OCI-LY7 (cell line): ENCODE data around the gene PYM1. TPM values are rescaled to one million over a fixed set of nuclear protein-coding genes. Genes with fewer than 3 reads are reported as not detected.

Experiments used
- Bru-seq: library from RNA; stranded (reverse); fragments of 400-500 nt; gene quantifications from one replicate; lab custom pipeline; 2021; lab: Mats Ljungman, UMichigan
- BruChase-seq, 2 experiments: library from RNA; stranded (reverse); fragments of 400-500 nt; gene quantifications; one replicate each; lab custom pipeline; 2021; lab: Mats Ljungman, UMichigan
- BruUV-seq: library from RNA; stranded (reverse); fragments of 400-500 nt; replicated peaks from 2 replicates; lab custom pipeline; 2021; lab: Mats Ljungman, UMichigan
- CTCF ChIA-PET: fragments of 300-600 bp; sonication (Branson Sonifier 250); formaldehyde crosslinking; loops from one replicate; lab custom pipeline; 2022; ENCODE audit warnings: antibody characterized with exemption; ENCODE audit not compliant: unreplicated experiment; lab: Charles Lee
- POLR2A ChIA-PET: fragments of 300-600 bp; sonication (Branson Sonifier 250); formaldehyde crosslinking; loops from one replicate; lab custom pipeline; 2022; ENCODE audit warnings: antibody characterized with exemption; lab: Charles Lee
- DNase-seq: peaks from one replicate; pipeline ENCODE4 v3.0.0-alpha.2; 2015; ENCODE audit warnings: low spot score
- H2AFZ ChIP-seq: fragments of 200-600 bp; sonication (generic), shearing (Covaris generic); 2 replicates; pipeline ENCODE4 v1.6.1; 2014; ENCODE audit warnings: mild to moderate bottlenecking, antibody characterized with exemption, low read length, moderate library complexity
- H3K27ac ChIP-seq: fragments of 200-600 bp; sonication (generic); 2 replicates; pipeline ENCODE4 v1.5.1; 2014; ENCODE audit warnings: mixed run types, low read depth, mild to moderate bottlenecking, moderate library complexity, low read length, inconsistent platforms; ENCODE audit not compliant: poor library complexity, severe bottlenecking
- H3K36me3 ChIP-seq: fragments of 200-600 bp; sonication (generic); 2 replicates; pipeline ENCODE4 v1.6.1; 2014; ENCODE audit warnings: mild to moderate bottlenecking, antibody characterized with exemption, low read length, moderate library complexity, mixed read lengths; ENCODE audit not compliant: insufficient read depth
- H3K4me1 ChIP-seq: fragments of 200-600 bp; sonication (generic); 2 replicates; pipeline ENCODE4 v1.5.1; 2014; ENCODE audit warnings: mild to moderate bottlenecking, low read length; ENCODE audit not compliant: insufficient read depth, poor library complexity, severe bottlenecking
- H3K4me2 ChIP-seq: fragments of 200-600 bp; sonication (generic); 2 replicates; pipeline ENCODE4 v1.6.1; 2014; ENCODE audit warnings: mild to moderate bottlenecking, low read length
- H3K4me3 ChIP-seq: fragments of 200-600 bp; sonication (generic); 2 replicates; pipeline ENCODE4 v1.5.1; 2014; ENCODE audit warnings: mild to moderate bottlenecking, low read depth, low read length; ENCODE audit not compliant: poor library complexity, severe bottlenecking
- H3K79me2 ChIP-seq: fragments of 200-600 bp; sonication (generic); 2 replicates; pipeline ENCODE4 v1.6.1; 2016; ENCODE audit warnings: low read depth, mild to moderate bottlenecking, low read length, moderate library complexity, mixed read lengths; ENCODE audit not compliant: insufficient read depth
- H3K9me2 ChIP-seq: fragments of 200-600 bp; sonication (generic); 2 replicates; pipeline ENCODE4 v1.6.1; 2016; ENCODE audit warnings: mild to moderate bottlenecking, low read length, mixed read lengths; ENCODE audit not compliant: insufficient read depth
- H3K9me3 ChIP-seq: fragments of 200-600 bp; sonication (generic); 2 replicates; pipeline ENCODE4 v1.6.1; 2014; ENCODE audit warnings: mild to moderate bottlenecking, mixed run types, low read length, mixed read lengths
- H4K20me1 ChIP-seq: fragments of 200-600 bp; sonication (generic); 2 replicates; pipeline ENCODE4 v1.6.1; 2014; ENCODE audit warnings: mild to moderate bottlenecking, antibody characterized with exemption, low read length, moderate library complexity, mixed read lengths; ENCODE audit not compliant: insufficient read depth
- EZH2phosphoT487 ChIP-seq: fragments of 200-600 bp; sonication (generic); IDR thresholded peaks from 2 replicates; pipeline ENCODE4 v1.6.1; 2018; ENCODE audit warnings: low read depth, borderline replicate concordance, mild to moderate bottlenecking, mixed run types, antibody characterized with exemption, low read length, moderate library complexity, mixed read lengths
- intact Hi-C: fragments of 100-400 bp; cut with micrococcal nuclease; formaldehyde crosslinking; loops from one replicate; pipeline ENCODE4 v1.10.0; 2022; ENCODE audit not compliant: unreplicated experiment
- long read RNA-seq: library from polyadenylated mRNA; stranded (forward); transcript quantifications from one replicate; pipeline ENCODE4 v2.0.0, GENCODE V29; 2022
- total RNA-seq, 2 experiments: library from RNA; depleted of rRNA in 1 of 2; stranded (reverse); fragments of >200 nt in 1 of 2; shearing (Covaris generic) in 1 of 2; gene quantifications; 2 replicates each; pipeline ENCODE4 v1.2.3, GENCODE V29; 2014 to 2022
- TF ChIP-seq, protein P1 (sequence below): fragments of 200-600 bp; sonication (generic); conservative IDR thresholded peaks from 2 replicates; pipeline ENCODE4 v1.5.1; 2014; ENCODE audit warnings: mild to moderate bottlenecking, antibody characterized with exemption, low read length, moderate library complexity, mixed read lengths

PYM1 gene
- total RNA-seq (2014; rRNA removed; shearing (Covaris generic)) (88.5 and 97.2 TPM in 2 replicates), total RNA-seq (2022) (82.7 and 88.5 TPM in 2 replicates), Bru-seq, nascent RNA (percentile 91 among the genes with signal in this experiment), BruChase-seq, experiment 1, labeled RNA remaining after a 6-hour chase (percentile 92 among the genes with signal in this experiment), BruChase-seq, experiment 2, labeled RNA remaining after a 2-hour chase (percentile 88 among the genes with signal in this experiment)
- long read RNA-seq, transcript PYM1-205 (3 exons, 499 nt): minor isoform, 6 of 169 reads
- long read RNA-seq, transcript PYM1-206 (2 exons, 653 nt): minor isoform, 23 of 169 reads
- long read RNA-seq, transcript PYM1-203 (3 exons, 1,226 nt): major isoform, 102 of 169 reads
- long read RNA-seq, transcript PYM1-202 (3 exons, 1,073 nt): minor isoform, 9 of 169 reads
- long read RNA-seq, partial matches to known transcripts: 5 of 169 reads
- long read RNA-seq, other reads (novel, unspliced or antisense): 21 of 169 reads

DNA sequence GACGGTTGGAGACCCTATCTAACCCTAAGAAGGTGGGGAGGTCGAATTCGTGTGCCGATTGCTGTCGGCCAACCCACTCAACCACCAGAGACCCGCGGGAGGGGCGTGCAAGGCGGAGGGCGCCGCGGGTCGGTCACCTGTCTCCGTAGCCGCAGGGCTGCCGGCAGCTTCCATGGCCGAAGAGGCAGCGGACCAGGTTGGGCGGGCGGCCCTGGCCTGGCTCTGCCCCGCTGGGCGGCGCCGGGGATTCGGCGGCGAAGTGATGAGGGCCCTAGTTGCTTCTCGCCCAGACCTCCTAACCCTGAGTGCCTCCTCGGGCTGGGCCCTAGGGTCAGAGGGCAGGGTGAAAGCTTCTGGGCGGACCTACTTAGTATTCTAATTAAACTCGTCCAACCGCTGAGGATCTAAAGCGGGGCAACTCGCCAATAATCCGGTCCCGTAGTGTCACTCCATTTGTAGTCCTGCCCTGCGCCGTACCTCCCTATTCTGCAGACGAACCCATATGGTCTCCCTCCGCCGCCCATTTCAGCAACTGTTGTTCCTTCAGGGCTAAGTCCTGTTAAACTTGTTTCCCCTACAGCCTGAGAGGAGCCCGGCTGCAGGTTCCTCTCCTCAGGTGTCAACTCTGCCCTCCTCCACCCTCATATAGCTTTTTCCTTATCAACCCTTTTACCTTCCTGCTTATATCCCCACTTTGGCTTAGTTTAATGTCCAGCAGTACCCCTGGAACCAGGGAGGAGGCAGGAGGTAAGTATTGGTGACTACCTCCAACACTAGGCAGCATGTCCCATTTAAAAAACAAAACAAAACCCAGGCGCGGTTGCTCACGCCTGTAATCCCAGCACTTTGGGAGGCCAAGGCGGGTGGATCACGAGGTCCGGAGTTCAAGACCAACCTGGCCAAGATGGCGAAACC is at the start of gene PYM1:
PYM1 (minus strand) TSS at position 307 of the 915 bp plus-strand sequence; CDS start at position 174, 133 bp downstream.
- H3K36me3 ChIP-seq: peaks cover 30% of the 10 kb centered on the region
- no peak for TF ChIP-seq EZH2phosphoT487
- TF ChIP-seq, protein P1, sequence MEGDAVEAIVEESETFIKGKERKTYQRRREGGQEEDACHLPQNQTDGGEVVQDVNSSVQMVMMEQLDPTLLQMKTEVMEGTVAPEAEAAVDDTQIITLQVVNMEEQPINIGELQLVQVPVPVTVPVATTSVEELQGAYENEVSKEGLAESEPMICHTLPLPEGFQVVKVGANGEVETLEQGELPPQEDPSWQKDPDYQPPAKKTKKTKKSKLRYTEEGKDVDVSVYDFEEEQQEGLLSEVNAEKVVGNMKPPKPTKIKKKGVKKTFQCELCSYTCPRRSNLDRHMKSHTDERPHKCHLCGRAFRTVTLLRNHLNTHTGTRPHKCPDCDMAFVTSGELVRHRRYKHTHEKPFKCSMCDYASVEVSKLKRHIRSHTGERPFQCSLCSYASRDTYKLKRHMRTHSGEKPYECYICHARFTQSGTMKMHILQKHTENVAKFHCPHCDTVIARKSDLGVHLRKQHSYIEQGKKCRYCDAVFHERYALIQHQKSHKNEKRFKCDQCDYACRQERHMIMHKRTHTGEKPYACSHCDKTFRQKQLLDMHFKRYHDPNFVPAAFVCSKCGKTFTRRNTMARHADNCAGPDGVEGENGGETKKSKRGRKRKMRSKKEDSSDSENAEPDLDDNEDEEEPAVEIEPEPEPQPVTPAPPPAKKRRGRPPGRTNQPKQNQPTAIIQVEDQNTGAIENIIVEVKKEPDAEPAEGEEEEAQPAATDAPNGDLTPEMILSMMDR: no peak
- peaks cover 46% of the 10 kb centered on the region for H3K4me1 ChIP-seq
- peak within 1 kb of the TSS; percentile 9; the same call in 1 of the 2 replicates for H2AFZ ChIP-seq
- CTCF ChIA-PET: interaction anchor here (1.0 kb wide), 1 partner anchor 101 kb away, joined by 3 read pairs; no protein-coding TSS in a partner anchor
- no peaks in the 10 kb centered on the region for H3K9me3 ChIP-seq
- peak; percentile 91 for DNase-seq
- no peaks in the 10 kb centered on the region for H3K9me2 ChIP-seq
- H3K4me2 ChIP-seq: peak within 1 kb of the TSS; percentile 93
- intact Hi-C loops: loop anchor here (1.0 to 5.0 kb wide), 7 partner anchors 99 to 759 kb away; partner anchors contain the start of genes DNAJC14, PA2G4, PTGES3 and RPS26
- H4K20me1 ChIP-seq: peaks cover 2% of the 10 kb centered on the region; the same call in 1 of the 2 replicates
- H3K27ac ChIP-seq: peak within 1 kb of the TSS; percentile 99
- H3K4me3 ChIP-seq: peak within 1 kb of the TSS; percentile 82
- BruUV-seq: TSS peak; percentile 68
- H3K79me2 ChIP-seq: peaks cover 72% of the 10 kb centered on the region
- POLR2A ChIA-PET: interaction anchor here (0.6 to 5.0 kb wide), 11 partner anchors 12 to 508 kb away, joined by 3 to 49 read pairs (median 5); partner anchors contain the start of genes DNAJC14, ORMDL2, PA2G4 and RAB5B

DNA sequence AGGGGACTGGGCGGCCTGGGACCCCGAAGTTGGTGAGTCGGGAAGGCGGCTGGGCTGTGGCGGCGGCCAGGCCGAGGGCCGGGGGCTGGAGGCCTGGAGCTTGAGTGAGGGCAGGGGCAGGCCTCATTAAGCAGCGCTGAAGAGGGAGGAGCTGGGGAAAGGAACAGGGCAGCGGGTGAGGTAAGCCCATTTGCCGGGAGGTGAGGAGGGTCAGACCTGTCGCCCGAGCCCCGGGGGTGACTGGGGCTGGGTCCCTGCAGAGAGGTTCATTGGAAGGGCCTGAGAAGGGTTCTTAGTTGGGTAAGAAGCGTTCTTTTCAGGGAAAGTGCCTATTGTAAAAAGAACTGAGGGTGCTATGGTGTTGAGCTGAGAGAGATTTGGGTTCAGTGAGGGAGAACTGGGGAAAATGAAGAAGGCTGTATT is 46.6 kb upstream of the PYM1 start:
- Histone ChIP-seq H3K36me3 (peaks cover 40% of the 10 kb centered on the region), H3K9me3 (no peaks in the 10 kb centered on the region), H3K4me1 (peaks cover 23% of the 10 kb centered on the region), H3K79me2 (peaks cover 21% of the 10 kb centered on the region; the same call in 1 of the 2 replicates), H4K20me1 (no peaks in the 10 kb centered on the region), H3K27ac (peak overlapping the region; percentile 55), H3K4me2 (peak overlapping the region; percentile 74), H3K9me2 (no peaks in the 10 kb centered on the region), H3K4me3 (peak overlapping the region; percentile 88), H2AFZ (peak overlapping the region; percentile 53; the same call in 1 of the 2 replicates)
- TF ChIP-seq, protein P1: no peak
- no peak for TF ChIP-seq EZH2phosphoT487
- CTCF ChIA-PET: interaction anchor here (0.5 to 0.6 kb wide), 2 partner anchors 14 to 148 kb away, joined by 3 read pairs; no protein-coding TSS in a partner anchor
- POLR2A ChIA-PET: interaction anchor here (0.6 to 2.5 kb wide), 19 partner anchors 9 to 301 kb away, joined by 3 to 32 read pairs (median 4); partner anchors contain the start of genes CD63, ORMDL2, PYM1 and SARNP
- DNase-seq: peak; percentile 56
- intact Hi-C loops: no loop called here
- no TSS peak for BruUV-seq
